GM19455 (cell line): ENCODE results near the gene KCNK18.

Experiments
- ATAC-seq: cut with Tn5 transposase; IDR thresholded peaks from one replicate; pipeline ENCODE4 v1.9.1; 2021; ENCODE audit not compliant: unreplicated experiment

KCNK18 gene

DNA sequence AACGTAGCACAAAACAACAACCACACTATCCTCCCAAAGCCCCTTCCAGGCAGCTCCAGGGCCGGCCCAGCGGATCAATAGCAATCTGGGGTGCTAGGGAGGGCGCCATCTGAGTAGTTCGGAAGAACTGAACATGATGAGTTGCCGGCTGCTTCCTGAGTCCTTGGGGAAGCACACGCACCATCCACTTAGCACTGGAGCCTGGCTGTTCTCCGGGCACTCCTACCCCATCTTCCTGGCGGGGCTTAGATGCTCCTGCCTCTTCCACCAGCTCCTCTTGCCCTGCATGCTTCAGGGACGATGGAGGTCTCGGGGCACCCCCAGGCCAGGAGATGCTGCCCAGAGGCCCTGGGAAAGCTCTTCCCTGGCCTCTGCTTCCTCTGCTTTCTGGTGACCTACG, at the start of gene KCNK18:
Gene KCNK18, plus strand, starts transcription at position 301 of the 400 bp plus-strand sequence. Its CDS starts 0 bp downstream, at position 301.
- ATAC-seq = no peak

GRCh38 chr10:117148284-117148683, 49.0 kb upstream of the KCNK18 start:
- no peak for ATAC-seq

DNA sequence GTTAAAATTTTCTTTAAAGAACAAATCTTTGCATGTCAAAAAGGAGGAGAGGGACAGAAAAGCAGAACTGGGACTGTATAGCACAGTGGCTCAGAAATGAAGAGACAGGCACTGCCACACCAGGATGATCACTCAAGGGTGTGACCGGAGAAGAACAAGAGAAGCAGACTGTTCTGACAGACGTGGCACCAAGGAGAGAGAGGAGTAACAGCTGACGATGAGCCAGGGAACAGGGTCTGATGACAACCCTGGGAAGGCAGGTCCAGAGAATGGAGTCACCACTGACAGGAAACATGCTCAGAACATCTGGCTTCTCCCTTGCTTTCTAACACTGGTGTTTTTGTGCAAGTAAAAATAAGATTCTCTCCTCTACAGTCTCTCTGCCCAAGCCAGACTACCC, 44.6 kb upstream of the KCNK18 start:
- no peak for ATAC-seq

GRCh38 chr10:117158297-117158696, 39.0 kb upstream of the KCNK18 start:
- no peak for ATAC-seq

DNA sequence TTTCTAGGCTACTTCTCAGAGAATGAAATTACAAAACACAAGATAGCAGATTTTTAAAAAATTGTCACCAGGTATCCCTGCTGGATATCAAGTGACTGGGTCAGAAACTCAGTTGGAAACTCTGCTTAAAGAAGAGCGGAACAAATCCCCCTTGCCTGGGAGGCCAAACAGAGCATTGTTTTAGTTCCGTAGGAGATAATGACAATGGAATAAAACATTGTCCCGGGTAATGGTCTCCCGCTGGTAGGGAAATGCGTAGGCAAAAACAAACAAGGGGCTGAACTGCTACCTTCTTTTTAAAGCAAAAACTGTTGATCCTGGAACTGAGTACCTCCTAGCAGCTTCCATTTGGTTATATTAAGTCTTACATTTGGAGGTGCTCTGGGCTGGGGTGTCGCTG, 37.9 kb upstream of the KCNK18 start:
- ATAC-seq = no peak

- no peak for ATAC-seq
Observed at GRCh38 chr10:117160567-117160966, 36.7 kb upstream of the KCNK18 start.

- no peak for ATAC-seq
Observed at GRCh38 chr10:117161386-117162033, 35.8 kb upstream of the KCNK18 start.

- no peak for ATAC-seq
Observed at GRCh38 chr10:117162093-117163060, 34.9 kb upstream of the KCNK18 start.

- no peak for ATAC-seq
Observed at GRCh38 chr10:117163061-117163953, 34.0 kb upstream of the KCNK18 start.

DNA sequence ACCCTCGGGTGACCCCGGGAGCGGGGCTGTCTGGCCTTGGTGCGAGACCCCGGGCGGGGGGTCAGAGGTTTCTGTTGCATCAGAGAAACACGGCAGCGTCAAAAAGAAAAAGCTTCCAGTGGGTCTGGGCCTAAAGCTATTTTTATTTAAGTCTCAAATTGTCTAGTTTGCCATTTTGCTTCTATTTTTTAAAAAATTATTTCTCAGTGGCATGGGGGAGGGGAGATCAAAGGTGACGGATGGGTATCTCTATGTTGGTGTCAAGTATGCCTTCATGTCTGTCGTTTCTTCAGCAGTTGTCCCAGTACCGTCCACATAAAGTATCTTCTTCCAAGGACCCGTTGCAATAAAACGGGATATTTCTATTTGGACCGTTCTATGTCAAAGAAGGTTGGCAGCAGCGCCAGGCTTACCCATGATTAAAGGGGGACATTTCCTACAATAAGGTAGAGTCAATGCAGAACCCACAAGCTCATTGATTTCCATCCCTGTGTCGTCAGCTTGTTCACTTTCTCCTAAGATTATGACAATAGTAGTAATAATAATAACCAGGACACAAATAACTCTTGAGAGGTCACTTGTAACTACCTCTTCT, 33.2 kb upstream of the KCNK18 start:
- no peak for ATAC-seq

- ATAC-seq = no peak
Observed at GRCh38 chr10:117164592-117165537, 32.4 kb upstream of the KCNK18 start.

GRCh38 chr10:117165538-117166417, 31.5 kb upstream of the KCNK18 start:
- ATAC-seq = no peak

DNA sequence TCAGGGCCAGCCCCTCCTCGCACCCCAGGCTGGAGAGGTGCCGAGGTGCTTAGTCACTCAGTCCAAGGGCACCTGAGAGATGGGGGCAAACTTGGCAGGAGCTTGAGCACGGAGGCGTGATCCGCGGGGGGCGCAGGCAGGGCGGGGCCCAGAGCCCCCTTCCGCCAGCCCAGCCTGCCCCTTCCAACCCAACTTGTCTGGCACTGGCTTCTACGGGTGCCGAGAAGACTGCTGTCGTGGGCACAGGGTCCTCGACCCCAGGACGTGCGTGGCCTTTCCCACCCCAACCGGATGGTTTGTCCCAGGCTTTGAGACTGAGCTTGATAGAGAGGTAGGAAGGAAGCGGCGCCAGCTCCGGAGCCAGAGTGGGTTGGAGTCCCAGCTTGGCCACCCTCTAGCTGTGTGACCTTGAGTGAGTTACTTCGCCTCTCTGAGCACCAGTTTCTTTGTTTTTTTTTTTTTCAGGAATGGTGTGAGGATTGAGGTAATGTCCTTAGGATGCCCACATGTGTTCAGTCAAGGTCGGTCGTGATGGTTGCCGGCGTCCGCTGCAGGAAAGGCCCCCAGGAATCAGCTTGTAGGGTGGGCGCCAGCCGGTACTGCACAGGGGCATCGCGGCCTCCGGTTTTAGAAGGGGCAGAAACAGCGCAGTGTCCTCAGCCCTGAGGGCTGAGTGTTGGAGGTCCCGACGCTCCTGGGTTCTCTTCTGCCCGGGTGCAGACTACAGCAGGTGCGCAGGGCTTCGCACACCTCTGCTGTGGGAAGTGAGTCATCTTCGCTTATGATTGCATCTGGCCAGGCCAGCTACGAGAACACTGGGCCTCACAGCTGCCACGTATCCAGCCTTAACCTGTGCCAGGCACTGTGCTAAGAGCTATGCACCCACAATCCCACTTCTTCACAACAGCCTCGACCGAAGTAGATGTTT, 30.6 kb upstream of the KCNK18 start:
- no peak for ATAC-seq

DNA sequence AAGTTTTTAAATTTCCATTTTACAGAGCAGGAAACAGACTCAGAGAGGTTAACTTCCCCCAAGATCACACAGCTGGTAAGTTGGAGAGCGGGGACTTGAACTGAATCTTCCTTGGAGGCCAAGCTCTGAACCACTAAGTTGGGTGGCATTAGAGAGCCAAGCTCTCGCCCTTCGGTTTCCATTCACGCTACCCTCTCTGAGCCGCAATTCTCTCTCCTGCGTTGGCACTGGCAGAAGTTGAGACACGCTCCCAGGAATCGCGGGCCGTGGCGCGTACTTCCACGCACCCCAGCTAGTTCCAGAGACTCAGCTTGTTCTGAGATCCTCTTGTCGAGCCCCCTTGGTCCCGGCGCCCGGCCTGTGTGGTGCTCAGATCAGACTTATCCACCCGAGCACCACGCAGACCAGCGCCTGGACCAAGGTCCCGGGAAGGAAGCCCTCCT, 29.9 kb upstream of the KCNK18 start:
- ATAC-seq = no peak

DNA sequence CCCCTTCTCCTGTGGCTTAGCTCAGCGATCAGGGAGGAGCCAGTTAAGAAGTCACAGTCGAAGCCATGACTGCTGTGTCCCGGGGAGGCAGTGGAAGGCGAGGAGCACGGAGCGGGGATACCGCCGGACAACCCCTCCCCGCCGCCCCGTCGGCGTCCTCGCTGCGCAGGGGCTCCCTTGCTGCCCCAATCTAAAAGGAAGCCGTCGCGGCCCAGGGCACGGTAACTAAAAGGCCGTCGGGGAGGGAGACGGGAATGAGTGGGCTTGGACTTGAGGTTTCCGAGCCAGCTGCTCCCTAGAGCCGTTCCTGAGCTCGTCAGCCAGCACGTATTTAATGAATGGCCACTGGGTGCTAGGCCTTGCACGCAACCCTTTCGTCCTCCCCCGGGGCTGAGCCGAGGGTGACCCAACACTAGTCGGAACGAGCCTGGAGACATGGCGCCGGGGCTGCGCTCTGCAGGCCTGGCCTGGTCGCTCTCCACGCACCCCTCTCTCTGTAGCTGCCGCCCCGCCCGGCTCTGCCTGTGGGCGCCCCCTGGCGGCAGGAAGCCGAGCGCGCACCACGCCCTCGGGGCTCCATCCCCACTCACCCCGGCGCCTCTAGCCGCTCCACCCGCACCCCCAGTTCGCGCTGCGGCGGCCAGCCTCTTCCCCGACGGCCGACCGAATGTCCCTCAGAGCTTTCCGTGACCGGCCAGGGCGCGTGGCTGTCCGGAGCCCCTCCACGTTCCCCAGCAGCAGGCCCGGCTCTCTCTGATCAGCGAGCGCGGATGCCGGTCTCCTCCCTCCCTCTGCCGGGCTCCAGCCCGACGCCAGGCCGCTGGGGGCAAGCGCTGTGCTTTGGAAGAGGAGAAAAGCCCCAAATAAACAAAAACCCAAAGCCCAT, 29.3 kb upstream of the KCNK18 start:
- peak; percentile 91 for ATAC-seq

GRCh38 chr10:117168729-117169128, 28.6 kb upstream of the KCNK18 start:
- no peak for ATAC-seq

- ATAC-seq = no peak
Observed at GRCh38 chr10:117169480-117169879, 27.8 kb upstream of the KCNK18 start.
